GM12878 (cell line): ENCODE data around the gene CPLANE2. TPM values are rescaled to one million over a fixed set of nuclear protein-coding genes. Genes with fewer than 3 reads are reported as not detected.

Source experiments
- ATAC-seq: fragments of 200-7000 bp; cut with Tn5 transposase; 3 replicates; pipeline ENCODE4 v1.9.1; 2020; ENCODE audit warnings: mild to moderate bottlenecking, moderate library complexity
- BruUV-seq: library from RNA; stranded (reverse); fragments of 400-500 nt; replicated peaks from 2 replicates; lab custom pipeline; 2021; lab: Mats Ljungman, UMichigan
- CTCF ChIA-PET: fragments of 300-600 bp; sonication (Branson Sonifier 250); formaldehyde crosslinking; extraction: SDS; loops from one replicate; lab custom pipeline; 2021; ENCODE audit warnings: inconsistent platforms; lab: Yijun Ruan, JAX
- POLR2A ChIA-PET: fragments of 350-600 bp; formaldehyde crosslinking; extraction: SDS; loops from one replicate; lab custom pipeline; 2021; ENCODE audit warnings: inconsistent platforms; lab: Charles Lee
- RAD21 ChIA-PET: fragments of 300-600 bp; sonication (Branson Sonifier 250); formaldehyde crosslinking; loops from one replicate; lab custom pipeline; 2023; ENCODE audit warnings: antibody characterized with exemption; ENCODE audit not compliant: unreplicated experiment; lab: Charles Lee
- SMC1A ChIA-PET: fragments of 300-600 bp; sonication (Branson Sonifier 250); formaldehyde crosslinking; loops from one replicate; lab custom pipeline; 2023; ENCODE audit not compliant: unreplicated experiment, uncharacterized antibody; lab: Charles Lee
- DNase-seq: peaks from one replicate; pipeline ENCODE4 v3.0.0-alpha.2; 2011; ENCODE audit warnings: low read depth, low spot score
- FAIRE-seq: peaks from 3 replicates; lab custom pipeline; 2011; peaks lifted over from hg19 to GRCh38; lab: Jason Lieb, UNC
- H2AFZ ChIP-seq: 2 replicates; pipeline ENCODE4 v1.6.0; 2011; ENCODE audit warnings: low read depth, low read length, control low read depth; ENCODE audit not compliant: control insufficient read depth
- H3K27ac ChIP-seq: 2 replicates; pipeline ENCODE4 v1.5.1; 2011; ENCODE audit warnings: control low read depth; ENCODE audit not compliant: control insufficient read depth, insufficient read depth
- H3K27me3 ChIP-seq, 2 experiments: replicated peaks in 1 of 2; 2 replicates each; pipeline versions ENCODE4 v1.6.0 to v1.6.1; 2011; ENCODE audit warnings: low read length in 1 of 2; ENCODE audit not compliant: control insufficient read depth in 2 of 2, insufficient read depth in 2 of 2
- H3K36me3 ChIP-seq, 2 experiments: 2 replicates each; pipeline ENCODE4 v1.5.1; 2011; ENCODE audit warnings: low read length in 1 of 2; ENCODE audit not compliant: control insufficient read depth in 2 of 2, insufficient read depth in 2 of 2
- H3K4me1 ChIP-seq: 2 replicates; pipeline ENCODE4 v1.6.1; 2011; ENCODE audit warnings: mild to moderate bottlenecking, low read length, moderate library complexity, mixed read lengths; ENCODE audit not compliant: control insufficient read depth, insufficient read depth
- H3K4me2 ChIP-seq: 2 replicates; pipeline ENCODE4 v1.6.0; 2011; ENCODE audit warnings: control low read depth; ENCODE audit not compliant: control insufficient read depth, insufficient read depth
- H3K4me3 ChIP-seq: fragments of 200-600 bp; sonication (generic); 2 replicates; pipeline ENCODE4 v1.5.1; 2016
- H3K79me2 ChIP-seq: 2 replicates; pipeline ENCODE4 v1.6.0; 2011; ENCODE audit warnings: low read length; ENCODE audit not compliant: control insufficient read depth, insufficient read depth
- H3K9ac ChIP-seq: 2 replicates; pipeline ENCODE4 v1.8.0; 2011; ENCODE audit warnings: low read length, control low read depth, mixed read lengths; ENCODE audit not compliant: control insufficient read depth, insufficient read depth
- H3K9me3 ChIP-seq: replicated peaks from 3 replicates; pipeline ENCODE4 v1.5.1; 2011; ENCODE audit warnings: mild to moderate bottlenecking, low read length; ENCODE audit not compliant: control insufficient read depth, insufficient read depth
- H4K20me1 ChIP-seq: 2 replicates; pipeline ENCODE4 v1.6.0; 2011; ENCODE audit not compliant: control insufficient read depth, insufficient read depth
- CHD1 ChIP-seq: IDR thresholded peaks from 2 replicates; pipeline ENCODE4 v1.6.1; 2012; ENCODE audit warnings: low read depth, low read length, improper control_type of control experiment
- CREB1 ChIP-seq: IDR thresholded peaks from 2 replicates; pipeline ENCODE4 v1.6.1; 2012; ENCODE audit warnings: low read depth, mild to moderate bottlenecking, inconsistent platforms
- DPF2 ChIP-seq: fragments of 450-650 bp; IDR thresholded peaks from 2 replicates; pipeline ENCODE4 v1.6.1; 2017; ENCODE audit warnings: mild to moderate bottlenecking
- LARP7 ChIP-seq: fragments of 450-650 bp; IDR thresholded peaks from 2 replicates; pipeline ENCODE4 v1.6.1; 2017; ENCODE audit warnings: mild to moderate bottlenecking
- MTA2 ChIP-seq: fragments of 450-650 bp; IDR thresholded peaks from 2 replicates; pipeline ENCODE4 v1.6.1; 2016; ENCODE audit warnings: low read depth, mild to moderate bottlenecking, moderate library complexity
- MXI1 ChIP-seq: fragments of 150-350 bp; IDR thresholded peaks from 2 replicates; pipeline ENCODE4 v1.6.1; 2011; ENCODE audit warnings: low read depth, mild to moderate bottlenecking, inconsistent platforms, low read length, improper control_type of control experiment
- RB1 ChIP-seq: fragments of 450-650 bp; formaldehyde crosslinking; IDR thresholded peaks from 2 replicates; pipeline ENCODE4 v1.6.1; 2017; ENCODE audit warnings: mild to moderate bottlenecking, borderline replicate concordance
- STAT1 ChIP-seq: fragments of 450-650 bp; conservative IDR thresholded peaks from 2 replicates; pipeline ENCODE4 v1.6.1; 2014; ENCODE audit warnings: antibody characterized with exemption, mild to moderate bottlenecking
- TAF1 ChIP-seq: IDR thresholded peaks from 2 replicates; pipeline ENCODE4 v1.6.1; 2011; ENCODE audit warnings: mild to moderate bottlenecking, low read depth, low read length, borderline replicate concordance
- ZBTB11 ChIP-seq: fragments of 450-650 bp; formaldehyde crosslinking; IDR thresholded peaks from 2 replicates; pipeline ENCODE4 v1.5.0; 2022; ENCODE audit warnings: mild to moderate bottlenecking, missing genetic modification characterization
- WGBS: methylation state at CpG from one replicate; pipeline ENCODE4 v1.1.6; 2016; ENCODE audit warnings: low lambda C conversion rate; ENCODE audit not compliant: insufficient replicate concordance, insufficient coverage; ENCODE audit errors: missing lambda C conversion rate; 5-methylcytosine and 5-hydroxymethylcytosine counted together
- in situ Hi-C: fragments of 300-500 bp; cut with MboI; formaldehyde crosslinking; loops from 9 replicates; pipeline ENCODE4 v1.14.3; 2018; ENCODE audit warnings: mixed read lengths
- intact Hi-C: fragments of 100-400 bp; cut with micrococcal nuclease; formaldehyde crosslinking; loops from one replicate; pipeline ENCODE4 v1.14.2; 2022; ENCODE audit not compliant: unreplicated experiment
- polyA plus RNA-seq, 11 experiments: library from polyadenylated mRNA; depleted of rRNA in 4 of 11; unstranded in 6 of 11; stranded (reverse) in 5 of 11; fragments of >200 nt; fragmentation: Nextera tagmentation in 4 of 11; fragmentation: Illumina TruSeq in 1 of 11; extraction: Ambion mirVana in 4 of 11; extraction: Trizol in 1 of 11; gene quantifications; 1 replicate in 1 of 11; 2 replicates in 10 of 11; pipeline versions ENCODE4 v1.2.1 to v1.2.3, GENCODE V29; 2011 to 2016; ENCODE audit warnings: inconsistent platforms in 2 of 11, missing spikeins in 2 of 11, low read depth in 1 of 11
- total RNA-seq, 4 experiments: library from RNA; depleted of rRNA in 3 of 4; stranded (reverse); fragments of >200 nt in 3 of 4; fragmentation: Illumina TruSeq in 1 of 4; extraction: Trizol in 1 of 4; gene quantifications; 2 replicates each; pipeline versions ENCODE4 v1.2.1 to v1.2.3, GENCODE V29; 2013 to 2021
- TF ChIP-seq, protein P1 (sequence below): IDR thresholded peaks from 2 replicates; pipeline ENCODE4 v1.6.1; 2011; ENCODE audit warnings: borderline replicate concordance, low read depth, mild to moderate bottlenecking, moderate library complexity, mixed read lengths, low read length; ENCODE audit not compliant: insufficient read depth; ENCODE audit errors: extremely low read length
- TF ChIP-seq, protein P2 (sequence below): fragments of 450-650 bp; IDR thresholded peaks from 2 replicates; pipeline ENCODE4 v1.6.1; 2018; ENCODE audit warnings: borderline replicate concordance, mild to moderate bottlenecking; ENCODE audit not compliant: partially characterized antibody
- TF ChIP-seq, protein P3 (sequence below): fragments of 450-650 bp; formaldehyde crosslinking; IDR thresholded peaks from 2 replicates; pipeline ENCODE4 v1.4.0; 2020; ENCODE audit warnings: mild to moderate bottlenecking, moderate library complexity

CPLANE2 gene
- total and polyA plus RNA-seq, 10 of the 15 experiments (the other 5 are each of a cell fraction or from before 2014, with no cell fraction given), result 0.09 to 4.5 (median 2.3) TPM; not detected in 1

DNA sequence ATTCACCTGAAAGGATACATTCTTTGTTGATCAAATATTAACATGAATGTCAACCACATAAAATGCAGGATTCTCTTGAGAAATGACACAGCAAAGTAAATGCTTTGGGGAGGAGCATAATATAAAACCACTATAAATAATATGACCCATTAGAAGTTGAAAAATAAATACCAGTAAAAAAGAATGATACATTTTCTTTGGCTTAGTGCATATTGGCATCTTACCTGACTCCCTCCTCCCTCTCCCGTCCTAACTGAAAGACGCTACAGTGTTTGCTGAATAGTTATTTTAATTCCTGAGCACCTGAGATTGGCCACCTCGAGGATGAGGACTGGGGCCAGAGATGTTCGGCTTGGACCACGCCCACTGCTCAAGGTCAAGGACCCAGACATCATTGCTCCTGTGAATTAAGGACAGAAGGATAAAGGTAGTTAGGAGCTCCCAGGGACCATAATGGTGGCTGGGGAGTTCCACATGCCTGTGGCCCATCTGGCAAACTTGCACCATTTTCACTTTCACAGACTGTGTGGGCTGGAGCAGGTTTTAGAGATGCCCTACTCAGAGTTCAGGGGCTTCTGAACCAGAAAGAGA lies 16.4 kb upstream of the CPLANE2 start:
- ChIA-PET SMC1A (interaction anchor here (0.7 to 1.2 kb wide), 4 partner anchors 9 to 111 kb away, joined by 3 read pairs; no protein-coding TSS in a partner anchor), POLR2A (interaction anchor here (1.2 kb wide), 1 partner anchor 12 kb away, joined by 3 read pairs; no protein-coding TSS in a partner anchor), CTCF (interaction anchor here (0.7 to 2.1 kb wide), 3 partner anchors 9 to 171 kb away, joined by 3 to 5 read pairs (median 5); no protein-coding TSS in a partner anchor), RAD21 (interaction anchor here (1.0 kb wide), 1 partner anchor 99 kb away, joined by 3 read pairs; the partner anchor contains the start of gene FBXO42)
- no TSS peak for BruUV-seq
- H3K79me2 ChIP-seq, result no peaks in the 10 kb centered on the region
- ATAC-seq, result no peak
- peaks cover 13 to 27% of the 10 kb centered on the region in 2 experiments; a peak in 3 of 4 replicates for H3K36me3 ChIP-seq
- DNase-seq, result no peak
- H3K4me2 ChIP-seq, result no peak overlapping the region
- no peak overlapping the region for H3K9ac ChIP-seq
- WGBS, result 85% methylated on average over 5 of the region's 5 CpGs
- H4K20me1 ChIP-seq, result no peaks in the 10 kb centered on the region
- intact Hi-C loops, result no loop called here
- no peak overlapping the region for H3K4me3 ChIP-seq
- H3K9me3 ChIP-seq, result no peaks in the 10 kb centered on the region
- peaks cover 17% of the 10 kb centered on the region for H3K4me1 ChIP-seq
- no peak for FAIRE-seq
- no peak overlapping the region for H3K27ac ChIP-seq
- in situ Hi-C loops, result no loop called here
- H3K27me3 ChIP-seq, result no peaks in the 10 kb centered on the region
- no peak overlapping the region for H2AFZ ChIP-seq
- TF ChIP-seq, protein P1, sequence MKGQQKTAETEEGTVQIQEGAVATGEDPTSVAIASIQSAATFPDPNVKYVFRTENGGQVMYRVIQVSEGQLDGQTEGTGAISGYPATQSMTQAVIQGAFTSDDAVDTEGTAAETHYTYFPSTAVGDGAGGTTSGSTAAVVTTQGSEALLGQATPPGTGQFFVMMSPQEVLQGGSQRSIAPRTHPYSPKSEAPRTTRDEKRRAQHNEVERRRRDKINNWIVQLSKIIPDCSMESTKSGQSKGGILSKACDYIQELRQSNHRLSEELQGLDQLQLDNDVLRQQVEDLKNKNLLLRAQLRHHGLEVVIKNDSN, result no peak
- TF ChIP-seq STAT1 (no peak), CREB1 (no peak), TAF1 (no peak), MXI1 (no peak), CHD1 (no peak), LARP7 (no peak), ZBTB11 (CRISPR knock-in tag) (no peak), DPF2 (no peak), RB1 (no peak), MTA2 (no peak)
- TF ChIP-seq, protein P2, sequence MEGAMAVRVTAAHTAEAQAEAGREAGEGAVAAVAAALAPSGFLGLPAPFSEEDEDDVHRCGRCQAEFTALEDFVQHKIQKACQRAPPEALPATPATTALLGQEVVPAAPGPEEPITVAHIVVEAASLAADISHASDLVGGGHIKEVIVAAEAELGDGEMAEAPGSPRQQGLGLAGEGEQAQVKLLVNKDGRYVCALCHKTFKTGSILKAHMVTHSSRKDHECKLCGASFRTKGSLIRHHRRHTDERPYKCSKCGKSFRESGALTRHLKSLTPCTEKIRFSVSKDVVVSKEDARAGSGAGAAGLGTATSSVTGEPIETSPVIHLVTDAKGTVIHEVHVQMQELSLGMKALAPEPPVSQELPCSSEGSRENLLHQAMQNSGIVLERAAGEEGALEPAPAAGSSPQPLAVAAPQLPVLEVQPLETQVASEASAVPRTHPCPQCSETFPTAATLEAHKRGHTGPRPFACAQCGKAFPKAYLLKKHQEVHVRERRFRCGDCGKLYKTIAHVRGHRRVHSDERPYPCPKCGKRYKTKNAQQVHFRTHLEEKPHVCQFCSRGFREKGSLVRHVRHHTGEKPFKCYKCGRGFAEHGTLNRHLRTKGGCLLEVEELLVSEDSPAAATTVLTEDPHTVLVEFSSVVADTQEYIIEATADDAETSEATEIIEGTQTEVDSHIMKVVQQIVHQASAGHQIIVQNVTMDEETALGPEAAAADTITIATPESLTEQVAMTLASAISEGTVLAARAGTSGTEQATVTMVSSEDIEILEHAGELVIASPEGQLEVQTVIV, result no peak
- TF ChIP-seq, protein P3, sequence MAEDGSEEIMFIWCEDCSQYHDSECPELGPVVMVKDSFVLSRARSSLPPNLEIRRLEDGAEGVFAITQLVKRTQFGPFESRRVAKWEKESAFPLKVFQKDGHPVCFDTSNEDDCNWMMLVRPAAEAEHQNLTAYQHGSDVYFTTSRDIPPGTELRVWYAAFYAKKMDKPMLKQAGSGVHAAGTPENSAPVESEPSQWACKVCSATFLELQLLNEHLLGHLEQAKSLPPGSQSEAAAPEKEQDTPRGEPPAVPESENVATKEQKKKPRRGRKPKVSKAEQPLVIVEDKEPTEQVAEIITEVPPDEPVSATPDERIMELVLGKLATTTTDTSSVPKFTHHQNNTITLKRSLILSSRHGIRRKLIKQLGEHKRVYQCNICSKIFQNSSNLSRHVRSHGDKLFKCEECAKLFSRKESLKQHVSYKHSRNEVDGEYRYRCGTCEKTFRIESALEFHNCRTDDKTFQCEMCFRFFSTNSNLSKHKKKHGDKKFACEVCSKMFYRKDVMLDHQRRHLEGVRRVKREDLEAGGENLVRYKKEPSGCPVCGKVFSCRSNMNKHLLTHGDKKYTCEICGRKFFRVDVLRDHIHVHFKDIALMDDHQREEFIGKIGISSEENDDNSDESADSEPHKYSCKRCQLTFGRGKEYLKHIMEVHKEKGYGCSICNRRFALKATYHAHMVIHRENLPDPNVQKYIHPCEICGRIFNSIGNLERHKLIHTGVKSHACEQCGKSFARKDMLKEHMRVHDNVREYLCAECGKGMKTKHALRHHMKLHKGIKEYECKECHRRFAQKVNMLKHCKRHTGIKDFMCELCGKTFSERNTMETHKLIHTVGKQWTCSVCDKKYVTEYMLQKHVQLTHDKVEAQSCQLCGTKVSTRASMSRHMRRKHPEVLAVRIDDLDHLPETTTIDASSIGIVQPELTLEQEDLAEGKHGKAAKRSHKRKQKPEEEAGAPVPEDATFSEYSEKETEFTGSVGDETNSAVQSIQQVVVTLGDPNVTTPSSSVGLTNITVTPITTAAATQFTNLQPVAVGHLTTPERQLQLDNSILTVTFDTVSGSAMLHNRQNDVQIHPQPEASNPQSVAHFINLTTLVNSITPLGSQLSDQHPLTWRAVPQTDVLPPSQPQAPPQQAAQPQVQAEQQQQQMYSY (CRISPR knock-in tag), result no peak
